Vagina (tissue), 2 donors: Measurements from ENCODE around the gene LRRC26. TPM values are rescaled to one million over a fixed set of nuclear protein-coding genes. Genes with fewer than 3 reads are reported as not detected.
"Not testable (repeated sequence)": the region's sequence is repeated elsewhere in the genome, so short reads cannot be mapped to it uniquely, and the experiment has no call there.

Experiments used
- DNase-seq, 2 donors: peaks; one replicate each; pipeline ENCODE4 v3.0.0-alpha.2; 2017; ENCODE audit errors: extremely low spot score in 2 of 2
- H3K27ac ChIP-seq: fragments of 200-600 bp; sonication (generic); one replicate; pipeline ENCODE4 v1.5.1; 2019
- H3K27me3 ChIP-seq: fragments of 200-600 bp; sonication (generic); one replicate; pipeline ENCODE4 v1.5.1; 2019
- H3K36me3 ChIP-seq, 2 donors: fragments of 200-600 bp; sonication (generic); one replicate each; pipeline ENCODE4 v1.5.1; 2017 to 2019
- H3K4me1 ChIP-seq: fragments of 200-600 bp; sonication (generic); one replicate; pipeline ENCODE4 v1.5.1; 2019
- H3K4me3 ChIP-seq, 2 donors: fragments of 200-600 bp; sonication (generic); 1 replicate in 1 of 2; 2 replicates in 1 of 2; pipeline ENCODE4 v1.5.1; 2016 to 2019
- H3K9me3 ChIP-seq: fragments of 200-600 bp; sonication (generic); one replicate; pipeline ENCODE4 v1.5.1; 2019
- CTCF ChIP-seq, 3 experiments: fragments of 450-650 bp in 2 of 3; fragments of 200-600 bp in 1 of 3; sonication (generic) in 1 of 3; IDR thresholded peaks; one replicate each; pipeline ENCODE4 v1.5.1; 2017 to 2019; ENCODE audit warnings: antibody characterized with exemption in 3 of 3, mild to moderate bottlenecking in 2 of 3, moderate library complexity in 2 of 3
- POLR2A ChIP-seq, 2 donors: fragments of 450-650 bp; IDR thresholded peaks; one replicate each; pipeline ENCODE4 v1.6.1; 2017; ENCODE audit warnings: antibody characterized with exemption in 2 of 2, mild to moderate bottlenecking in 2 of 2, moderate library complexity in 2 of 2
- POLR2AphosphoS5 ChIP-seq, 2 donors: sonication (generic); formaldehyde crosslinking; IDR thresholded peaks; one replicate each; pipeline ENCODE4 v1.9.0; 2017; ENCODE audit warnings: antibody characterized with exemption in 2 of 2, mild to moderate bottlenecking in 2 of 2, low read depth in 1 of 2; ENCODE audit not compliant: insufficient read depth in 1 of 2
- intact Hi-C: fragments of 100-400 bp; cut with DNase I; formaldehyde crosslinking; loops from one replicate; pipeline ENCODE4 v1.15.1; 2023
- total RNA-seq: library from RNA; depleted of rRNA; stranded (reverse); fragments of >200 nt; gene quantifications from one replicate; pipeline ENCODE4 v1.2.3, GENCODE V29; 2016

LRRC26 gene
- total RNA-seq, 1 donor from 2014 or later = not detected

- no peak overlapping the region for H3K27ac ChIP-seq
- intact Hi-C loops = no loop called here
- no peak for DNase-seq
- no peaks in the 10 kb centered on the region for H3K9me3 ChIP-seq
- no peaks in the 10 kb centered on the region for H3K27me3 ChIP-seq
- H3K4me1 ChIP-seq = peaks cover 25% of the 10 kb centered on the region
- peak overlapping the region; percentile 58 to 61 for H3K4me3 ChIP-seq
- TF ChIP-seq POLR2A (IDR thresholded peaks at IDR 0.05) (no peak), CTCF (IDR thresholded peaks at IDR 0.05) (no peak), POLR2AphosphoS5 (IDR thresholded peaks at IDR 0.05; ENCODE audit: insufficient read depth in 1 of 2, low read depth in 1 of 2) (no peak)
- H3K36me3 ChIP-seq = no peaks in the 10 kb centered on the region
These were observed 41.5 kb downstream of the LRRC26 start for GRCh38 chr9:137128158-137128861.

- H3K36me3 ChIP-seq = no peaks in the 10 kb centered on the region
- no peaks in the 10 kb centered on the region for H3K9me3 ChIP-seq
- intact Hi-C loops = no loop called here
- H3K4me1 ChIP-seq = peaks cover 25% of the 10 kb centered on the region
- no peak for DNase-seq
- no peak overlapping the region for H3K27ac ChIP-seq
- no peaks in the 10 kb centered on the region for H3K27me3 ChIP-seq
- no peak for TF ChIP-seq POLR2AphosphoS5 (IDR thresholded peaks at IDR 0.05; ENCODE audit: insufficient read depth in 1 of 2, low read depth in 1 of 2)
- no peak for TF ChIP-seq POLR2A (IDR thresholded peaks at IDR 0.05)
- TF ChIP-seq CTCF (IDR thresholded peaks at IDR 0.05) = no peak
- H3K4me3 ChIP-seq = peak overlapping the region; percentile 23 to 26
These were observed 42.3 kb downstream of the LRRC26 start for GRCh38 chr9:137127301-137128157.

GRCh38 chr9:137126786-137127185 lies 43.1 kb downstream of the LRRC26 start:
- intact Hi-C loops = no loop called here
- TF ChIP-seq POLR2A (IDR thresholded peaks at IDR 0.05) = no peak
- TF ChIP-seq CTCF (IDR thresholded peaks at IDR 0.05) = no peak
- H3K4me1 ChIP-seq = peaks cover 25% of the 10 kb centered on the region

DNA sequence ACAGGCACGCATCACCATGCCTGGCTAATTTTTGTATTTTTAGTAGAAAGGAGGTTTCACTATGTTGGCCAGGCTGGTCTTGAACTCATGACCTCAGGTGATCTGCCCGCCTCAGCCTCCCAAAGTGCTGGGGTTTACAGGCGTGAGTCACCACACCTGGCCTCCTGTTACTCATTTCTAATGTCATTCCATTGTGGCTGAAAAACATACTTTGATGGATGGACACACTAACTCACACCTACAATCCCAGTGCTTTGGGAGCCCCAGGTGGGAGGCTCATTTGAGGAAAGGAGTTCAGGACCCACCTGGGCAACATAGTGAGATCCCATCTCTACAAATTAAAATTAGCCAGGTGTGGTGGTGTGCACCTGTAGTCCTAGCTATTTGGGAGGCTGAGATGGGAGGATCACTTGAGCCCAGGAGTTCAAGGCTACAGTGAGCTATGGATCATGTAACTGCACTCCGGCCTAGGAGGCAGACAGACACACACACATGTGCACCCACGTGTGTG lies 45.8 kb downstream of the LRRC26 start:
- intact Hi-C loops, H3K27me3 ChIP-seq, H3K4me3 ChIP-seq, H3K27ac ChIP-seq, H3K9me3 ChIP-seq, DNase-seq, H3K36me3 ChIP-seq: not testable (repeated sequence)
- H3K4me1 ChIP-seq = peaks cover 15% of the 10 kb centered on the region

More at GRCh38 chr9:137126786-137127185, 43.1 kb downstream of the LRRC26 start:
- Histone ChIP-seq H3K27ac (no peak overlapping the region), H3K27me3 (no peaks in the 10 kb centered on the region), H3K9me3 (no peaks in the 10 kb centered on the region), H3K4me3 (no peak overlapping the region), H3K36me3 (no peaks in the 10 kb centered on the region)
- DNase-seq = no peak

DNA sequence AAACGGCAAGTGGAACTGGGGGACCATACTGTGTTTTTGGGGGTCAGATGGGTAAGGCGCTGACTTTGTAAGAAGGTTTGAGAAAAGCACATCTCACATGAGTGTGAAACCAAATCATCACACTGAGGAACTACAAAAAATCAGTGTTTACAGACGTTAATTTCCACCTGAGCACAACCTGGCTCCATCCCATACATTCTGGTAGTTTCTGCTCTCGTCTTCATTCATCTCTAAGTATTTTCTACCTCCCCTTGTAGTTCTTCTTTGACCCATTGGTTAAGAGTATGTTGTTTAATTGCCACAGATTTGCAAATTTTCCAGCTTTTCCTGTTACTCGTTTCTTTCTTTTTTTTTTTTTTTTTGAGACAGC lies 46.4 kb downstream of the LRRC26 start:
- Histone ChIP-seq H3K9me3 (no peaks in the 10 kb centered on the region), H3K27me3 (no peaks in the 10 kb centered on the region), H3K4me1 (peaks cover 10% of the 10 kb centered on the region), H3K27ac (no peak overlapping the region), H3K36me3 (no peaks in the 10 kb centered on the region), H3K4me3 (no peak overlapping the region)
- intact Hi-C loops = no loop called here
- DNase-seq = no peak
- no peak for TF ChIP-seq CTCF (IDR thresholded peaks at IDR 0.05)
- TF ChIP-seq POLR2A (IDR thresholded peaks at IDR 0.05) = no peak
- no peak for TF ChIP-seq POLR2AphosphoS5 (IDR thresholded peaks at IDR 0.05; ENCODE audit: insufficient read depth in 1 of 2, low read depth in 1 of 2)

DNA sequence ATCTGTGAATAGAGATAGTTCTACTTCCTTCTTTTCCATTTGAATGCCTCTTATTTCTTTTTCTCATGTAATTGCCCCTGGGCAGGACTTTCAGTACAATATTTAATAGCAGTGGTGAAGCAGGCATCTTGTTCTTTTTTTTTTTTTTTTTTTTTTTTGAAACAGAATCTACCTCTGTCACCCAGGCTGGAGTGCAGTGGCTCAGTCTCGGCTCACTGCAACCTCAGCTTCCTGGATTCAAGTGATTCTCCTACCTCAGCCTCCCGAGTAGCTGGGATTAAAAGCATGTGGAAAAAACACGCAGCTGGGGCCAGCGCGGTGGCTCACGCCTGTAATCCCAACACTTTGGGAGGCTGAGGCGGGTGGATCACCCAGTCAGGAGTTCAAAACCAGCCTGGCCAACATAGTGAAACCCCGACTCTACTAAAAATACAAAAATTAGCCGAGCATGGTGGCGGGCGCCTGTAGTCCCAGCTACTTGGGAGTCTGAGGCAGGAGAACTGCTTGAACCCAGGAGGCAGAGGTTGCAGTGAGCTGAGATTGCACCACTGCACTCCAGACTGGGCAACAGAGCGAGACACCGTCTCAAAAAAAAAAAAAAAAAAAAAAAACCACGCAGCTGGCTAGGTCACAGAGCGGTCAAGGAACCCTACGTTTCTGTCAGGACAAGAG lies 46.9 kb downstream of the LRRC26 start:
- H3K4me1 ChIP-seq, H3K9me3 ChIP-seq, H3K36me3 ChIP-seq, H3K27me3 ChIP-seq, H3K4me3 ChIP-seq, DNase-seq, intact Hi-C loops, H3K27ac ChIP-seq: not testable (repeated sequence)

DNA sequence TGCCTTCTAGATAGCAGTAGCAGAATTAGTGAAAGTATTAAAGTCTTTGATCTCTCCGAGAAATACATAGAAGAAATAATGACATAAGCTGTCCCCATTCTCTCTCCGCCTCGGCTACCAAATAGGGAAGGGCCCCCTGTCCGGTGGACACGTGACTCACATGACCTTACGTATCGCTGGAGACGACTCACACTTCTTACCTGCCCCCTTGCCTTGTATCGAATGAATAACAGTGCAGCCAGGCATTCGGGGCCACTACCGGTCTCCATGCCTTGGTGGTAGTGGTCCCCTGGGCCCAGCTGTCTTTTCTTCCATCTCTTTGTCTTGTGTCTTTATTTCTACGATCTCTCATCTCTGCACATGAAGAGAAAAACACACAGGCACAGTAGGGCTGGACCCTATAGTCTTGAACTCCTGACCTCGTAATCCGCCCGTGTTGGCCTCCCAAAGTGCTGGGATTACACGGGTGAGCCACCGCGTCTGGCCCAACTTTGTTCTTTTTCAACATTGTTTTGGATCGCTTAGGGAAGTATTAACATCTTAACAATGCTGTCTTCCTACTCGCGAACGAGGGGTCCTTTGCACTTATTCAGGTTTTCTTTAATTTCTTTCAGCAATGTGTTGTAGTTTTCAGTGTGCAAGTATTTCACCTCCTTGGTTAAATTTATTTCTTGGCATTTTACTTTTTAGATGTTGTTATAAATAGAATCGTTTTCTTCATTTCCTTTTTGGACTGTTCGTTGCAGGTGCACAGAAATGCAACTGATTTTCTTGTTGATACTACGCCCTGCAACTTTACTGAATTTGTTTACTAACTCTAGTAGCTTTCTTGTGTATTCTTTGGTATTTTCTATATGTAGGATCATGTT lies 47.7 kb downstream of the LRRC26 start:
- H3K4me1 ChIP-seq, H3K9me3 ChIP-seq, H3K27ac ChIP-seq, H3K4me3 ChIP-seq, H3K27me3 ChIP-seq, DNase-seq, H3K36me3 ChIP-seq, intact Hi-C loops: not testable (repeated sequence)
